ENCODE measurements around the gene PCBP2. TPM values are rescaled to one million over a fixed set of nuclear protein-coding genes. Genes with fewer than 3 reads are reported as not detected.
"Not testable (repeated sequence)": the region's sequence is repeated elsewhere in the genome, so short reads cannot be mapped to it uniquely, and the experiment has no call there.

The PCBP2 gene
- total RNA-seq = 1,000 to 10,000 TPM in 1 of 2 donors, 100 to 1,000 TPM in 1; 786 to 1,016 TPM

DNA sequence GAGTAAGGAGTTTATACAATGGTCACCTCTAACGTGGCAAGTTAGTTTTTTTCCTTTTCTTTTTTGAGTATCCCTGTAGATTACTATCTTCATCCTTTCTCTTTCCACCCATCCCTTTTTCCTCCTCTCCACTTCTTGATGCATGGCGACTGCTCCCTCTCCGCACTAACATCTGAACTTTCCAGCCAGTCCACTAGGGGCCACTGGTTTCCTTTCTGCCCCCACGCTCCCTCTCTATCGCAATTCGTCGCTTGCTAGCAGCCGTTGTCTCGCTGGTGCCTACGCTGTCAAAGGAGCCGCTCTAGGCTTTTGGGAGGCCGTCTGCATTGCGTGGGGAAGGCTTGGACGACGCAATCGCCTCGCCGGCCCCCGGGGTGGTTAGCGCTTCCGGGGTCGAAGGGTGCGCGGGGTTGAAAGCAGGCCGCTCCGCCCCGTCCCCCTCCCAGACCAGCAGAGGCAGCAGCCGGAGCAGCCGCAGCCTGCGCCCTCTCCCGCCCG lies at the start of gene PCBP2:
Gene PCBP2, plus strand, starts transcription at position 442 of the 498 bp plus-strand sequence. CDS start 2,699 bp downstream, outside the sequence.
- no peaks in the 10 kb centered on the region for H3K9me3 Mint-ChIP-seq
- DNase-seq (ENCODE audit: low spot score in 2 of 2) = peak; percentile 94 to 96
- peaks cover 32 to 52% of the 10 kb centered on the region in 2 donors for H3K36me3 Mint-ChIP-seq
- peak; percentile 96 to 98 for ATAC-seq
- H3K27ac Mint-ChIP-seq = peak within 1 kb of the TSS; percentile 94 to 98

DNA sequence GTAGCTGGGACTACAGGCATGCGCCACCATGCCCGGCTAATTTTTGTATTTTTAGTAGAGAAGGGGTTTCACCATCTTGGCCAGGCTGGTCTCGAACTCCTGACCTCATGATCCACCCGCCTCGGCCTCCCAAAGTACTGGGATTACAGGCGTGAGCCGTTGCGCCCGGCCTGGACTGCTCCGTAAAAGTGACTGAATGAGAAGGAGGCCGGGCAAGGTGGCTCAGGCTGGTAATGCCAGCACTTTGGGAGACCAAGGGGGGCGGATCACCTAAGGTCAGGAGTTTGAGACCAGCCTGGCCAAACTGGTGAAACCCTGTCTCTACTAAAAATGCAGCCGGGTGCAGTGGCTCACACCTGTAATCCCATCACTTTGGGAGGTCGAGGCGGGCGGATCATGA lies 49.6 kb upstream of the PCBP2 start:
- H3K9me3 Mint-ChIP-seq; H3K36me3 Mint-ChIP-seq; ATAC-seq; H3K27ac Mint-ChIP-seq; DNase-seq (ENCODE audit: low spot score in 2 of 2): not testable (repeated sequence)

DNA sequence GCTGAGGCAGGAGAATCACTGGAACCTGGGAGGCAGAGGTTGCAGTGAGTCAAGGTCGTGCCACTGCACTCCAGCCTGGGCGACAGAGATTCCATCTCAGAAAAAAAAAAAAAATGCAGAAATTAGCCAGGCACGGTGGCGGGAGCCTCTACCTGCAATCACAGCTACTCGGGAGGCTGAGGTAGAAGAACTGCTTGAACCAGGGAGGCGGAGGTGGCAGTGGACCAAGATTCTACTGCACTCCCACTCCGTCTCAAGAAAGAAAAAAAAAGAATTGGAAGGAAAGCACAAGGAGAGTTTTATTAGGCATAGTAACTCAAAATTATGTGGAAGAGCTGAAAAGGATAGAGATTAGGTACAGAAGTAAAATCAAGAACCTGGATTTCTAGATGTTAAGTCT lies 49.0 kb upstream of the PCBP2 start:
- Mint-ChIP-seq H3K27ac (peak overlapping the region; percentile 65 to 68), H3K9me3 (no peaks in the 10 kb centered on the region), H3K36me3 (peaks cover 5 to 9% of the 10 kb centered on the region in 2 donors)
- ATAC-seq (no peak), DNase-seq (ENCODE audit: low spot score in 2 of 2) (no peak)

DNA sequence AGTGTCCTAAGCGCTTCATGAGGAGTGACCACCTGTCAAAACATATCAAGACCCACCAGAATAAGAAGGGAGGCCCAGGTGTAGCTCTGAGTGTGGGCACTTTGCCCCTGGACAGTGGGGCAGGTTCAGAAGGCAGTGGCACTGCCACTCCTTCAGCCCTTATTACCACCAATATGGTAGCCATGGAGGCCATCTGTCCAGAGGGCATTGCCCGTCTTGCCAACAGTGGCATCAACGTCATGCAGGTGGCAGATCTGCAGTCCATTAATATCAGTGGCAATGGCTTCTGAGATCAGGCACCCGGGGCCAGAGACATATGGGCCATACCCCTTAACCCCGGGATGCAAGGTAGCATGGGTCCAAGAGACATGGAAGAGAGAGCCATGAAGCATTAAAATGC lies 41.0 kb upstream of the PCBP2 start:
- H3K36me3 Mint-ChIP-seq = peaks cover 23 to 31% of the 10 kb centered on the region in 2 donors
- H3K9me3 Mint-ChIP-seq = no peaks in the 10 kb centered on the region
- ATAC-seq = no peak
- H3K27ac Mint-ChIP-seq = no peak overlapping the region
- DNase-seq (ENCODE audit: low spot score in 2 of 2) = no peak

DNA sequence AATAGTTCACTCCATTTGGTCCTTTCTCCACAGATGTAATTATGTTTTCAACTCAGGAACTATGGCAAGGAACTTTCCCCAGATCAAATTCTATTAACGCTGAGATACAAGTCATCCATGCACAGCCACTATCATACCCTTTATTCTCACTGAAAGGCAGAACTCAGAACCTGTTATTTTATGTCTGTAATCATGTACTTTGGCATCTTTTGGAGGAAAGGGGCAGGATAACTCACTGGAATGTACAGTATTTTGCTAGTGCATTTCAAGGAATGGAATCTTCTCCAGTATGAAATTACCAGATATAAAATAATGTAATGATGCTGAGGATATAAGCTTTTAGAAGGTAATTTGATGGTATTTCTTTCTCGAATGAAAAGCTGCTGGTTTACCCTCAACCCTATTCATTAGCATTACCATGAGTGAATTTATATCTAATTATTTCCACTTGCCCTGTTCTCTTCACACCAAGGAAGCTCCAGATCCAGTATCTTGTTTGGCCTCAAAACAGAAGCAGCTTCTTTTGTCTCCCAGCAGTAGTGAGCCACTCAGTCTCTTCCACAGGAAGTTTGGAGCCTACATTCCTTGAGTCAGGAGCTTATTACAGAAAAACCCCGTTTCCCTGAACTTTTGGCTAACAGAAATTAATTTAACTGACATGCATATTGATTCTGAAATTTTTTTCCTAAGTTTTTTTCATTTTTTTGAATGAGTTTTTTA lies 38.3 kb upstream of the PCBP2 start:
- DNase-seq (ENCODE audit: low spot score in 2 of 2) (no peak), ATAC-seq (no peak)
- Mint-ChIP-seq H3K9me3 (no peaks in the 10 kb centered on the region), H3K27ac (no peak overlapping the region), H3K36me3 (peaks cover 18 to 31% of the 10 kb centered on the region in 2 donors)

DNA sequence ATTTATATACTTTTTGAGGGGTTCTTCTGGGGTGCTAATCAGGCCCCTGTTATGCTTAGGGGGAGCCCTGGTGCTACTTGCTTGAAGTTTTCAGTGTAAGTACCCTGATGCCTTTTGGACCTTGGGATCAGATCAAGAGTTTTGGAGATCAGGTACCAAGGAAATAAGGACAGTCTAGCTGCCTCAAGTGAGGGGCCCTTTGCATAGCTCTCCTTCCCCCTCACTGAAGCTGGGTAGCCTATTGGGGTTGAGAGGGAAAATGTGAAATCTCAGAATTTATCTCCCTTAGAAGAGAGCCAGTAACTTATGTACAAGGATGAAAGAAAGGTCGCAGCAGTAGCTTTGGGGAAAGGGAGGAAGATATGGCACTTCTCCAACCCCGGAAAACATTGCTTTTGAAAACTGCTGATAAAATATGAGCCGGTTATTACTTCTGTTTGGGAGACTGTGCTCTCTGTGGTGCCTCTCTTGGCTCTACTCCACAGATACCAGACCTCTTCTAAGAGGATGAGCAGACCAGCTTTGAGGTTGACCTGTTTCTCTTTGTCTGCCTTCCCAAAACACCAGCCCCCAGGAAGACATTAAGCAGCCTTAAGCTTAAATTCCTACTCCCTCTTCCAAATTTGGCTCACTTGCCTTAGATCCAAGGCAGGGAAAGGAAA lies 37.0 kb upstream of the PCBP2 start:
- ATAC-seq (no peak), DNase-seq (ENCODE audit: low spot score in 2 of 2) (no peak)
- H3K36me3 Mint-ChIP-seq = peaks cover 12 to 24% of the 10 kb centered on the region in 2 donors
- H3K27ac Mint-ChIP-seq = peak overlapping the region in 1 of 2 donors; percentile 26
- no peaks in the 10 kb centered on the region for H3K9me3 Mint-ChIP-seq

DNA sequence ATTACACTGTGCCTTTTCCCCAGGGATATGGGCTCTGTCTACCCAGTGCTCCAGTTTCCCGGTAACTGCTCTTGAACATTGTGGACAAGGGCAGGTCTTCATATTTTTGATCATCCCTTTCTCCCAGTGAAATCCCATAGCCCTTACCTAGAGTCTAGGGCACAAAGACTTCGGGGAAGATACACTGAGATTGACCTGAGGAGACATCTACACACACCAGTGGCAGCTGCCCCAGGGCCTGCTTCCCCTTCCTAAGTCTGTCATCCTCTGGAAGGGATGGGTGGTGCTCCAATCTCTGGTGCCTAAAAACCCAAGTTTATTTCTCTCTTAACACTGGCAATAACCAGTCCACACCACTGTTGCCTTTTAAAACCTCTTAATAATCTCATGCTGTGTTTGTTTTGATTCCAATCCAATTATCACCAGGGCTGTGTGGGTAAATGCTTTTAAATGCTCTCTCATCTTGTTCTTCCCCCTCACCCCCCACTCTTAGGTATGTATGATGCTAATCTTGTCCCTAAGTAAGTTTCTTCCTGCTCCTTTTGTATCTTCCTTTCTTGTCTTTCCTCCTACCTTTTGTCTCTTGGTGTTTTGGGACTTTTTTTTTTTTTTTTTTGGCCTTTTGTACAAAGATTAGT lies 36.0 kb upstream of the PCBP2 start:
- not testable (repeated sequence) for DNase-seq (ENCODE audit: low spot score in 2 of 2); H3K9me3 Mint-ChIP-seq
- H3K36me3 Mint-ChIP-seq = peaks cover 8 to 17% of the 10 kb centered on the region in 2 donors

DNA sequence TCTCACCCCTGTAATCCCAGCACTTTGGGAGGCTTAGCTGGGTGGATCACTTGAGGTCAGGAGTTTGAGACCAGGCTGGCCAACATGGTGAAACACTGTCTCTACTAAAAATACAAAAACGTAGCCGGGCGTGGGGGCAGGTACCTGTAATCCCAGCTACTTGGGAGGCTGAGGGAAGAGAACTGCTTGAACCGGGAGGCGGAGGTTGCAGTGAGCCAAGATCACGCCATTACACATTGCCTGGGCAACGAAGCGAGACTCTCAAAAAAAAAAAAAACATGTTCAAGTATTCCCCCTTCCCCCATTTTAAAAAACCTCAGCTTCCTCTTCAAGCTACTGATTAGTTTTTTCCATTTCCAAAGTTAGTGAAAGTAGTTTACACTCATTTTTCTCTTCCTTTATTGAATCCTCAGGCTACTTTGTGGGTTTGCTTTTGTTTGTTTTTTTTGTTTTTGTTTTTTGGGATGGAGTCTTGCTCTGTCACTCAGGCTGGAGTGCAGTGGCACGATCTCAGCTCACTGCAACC lies 34.5 kb upstream of the PCBP2 start:
- H3K36me3 Mint-ChIP-seq, H3K9me3 Mint-ChIP-seq: not testable (repeated sequence)
- DNase-seq (ENCODE audit: low spot score in 2 of 2) (peak in 1 of 2 donors; percentile 28), ATAC-seq (peak; percentile 30 to 61)
- H3K27ac Mint-ChIP-seq = peak overlapping the region; percentile 54 to 94

More for the DNA sequence above, 36.0 kb upstream of the PCBP2 start:
- H3K27ac Mint-ChIP-seq = peak overlapping the region; percentile 26 to 27
- ATAC-seq = not testable (repeated sequence)

DNA sequence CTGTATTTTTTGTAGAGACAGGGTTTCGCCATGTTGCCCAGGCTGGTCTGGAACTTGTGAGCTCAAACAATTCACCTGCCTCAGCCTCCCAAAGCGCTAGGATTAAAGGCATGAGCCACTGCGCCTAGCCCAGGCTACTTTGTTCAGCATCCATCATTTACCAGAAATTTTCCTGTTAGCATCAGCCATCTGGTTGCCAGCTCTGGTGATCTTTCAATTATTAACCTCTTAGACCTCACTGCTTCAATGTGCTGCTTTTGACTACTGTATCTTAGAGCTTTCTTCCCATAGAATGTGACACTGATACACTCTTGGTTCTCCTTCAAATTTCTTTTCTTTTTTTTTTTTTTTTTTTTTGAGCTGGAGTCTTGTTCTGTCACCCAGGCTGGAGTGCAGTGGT lies 33.7 kb upstream of the PCBP2 start:
- peak overlapping the region; percentile 38 to 54 for H3K27ac Mint-ChIP-seq
- DNase-seq (ENCODE audit: low spot score in 2 of 2) (no peak), ATAC-seq (no peak)
- H3K9me3 Mint-ChIP-seq = no peaks in the 10 kb centered on the region
- no peaks in the 10 kb centered on the region for H3K36me3 Mint-ChIP-seq

DNA sequence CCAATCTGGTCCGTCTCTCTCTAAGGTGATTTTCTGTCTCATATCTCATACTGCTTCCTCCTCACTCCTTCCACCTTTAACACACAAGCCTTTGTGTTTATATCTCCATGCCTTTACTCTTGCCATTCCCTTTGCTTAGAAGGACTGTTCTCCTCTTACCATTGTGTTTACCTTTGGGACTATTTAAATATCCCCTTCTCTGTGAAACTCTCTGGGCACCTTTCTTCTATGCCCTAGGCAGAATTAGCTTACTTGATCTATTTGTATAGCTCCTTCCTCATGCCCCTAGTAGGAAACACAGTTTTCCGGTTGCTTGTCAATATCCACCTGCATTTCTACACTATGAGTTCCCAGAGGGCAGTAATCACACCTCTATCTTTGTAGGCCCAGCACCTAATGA lies 32.1 kb upstream of the PCBP2 start:
- no peak for ATAC-seq
- H3K27ac Mint-ChIP-seq = peak overlapping the region in 1 of 2 donors; percentile 0
- DNase-seq (ENCODE audit: low spot score in 2 of 2) = no peak
- H3K36me3 Mint-ChIP-seq = no peaks in the 10 kb centered on the region
- H3K9me3 Mint-ChIP-seq = no peaks in the 10 kb centered on the region

DNA sequence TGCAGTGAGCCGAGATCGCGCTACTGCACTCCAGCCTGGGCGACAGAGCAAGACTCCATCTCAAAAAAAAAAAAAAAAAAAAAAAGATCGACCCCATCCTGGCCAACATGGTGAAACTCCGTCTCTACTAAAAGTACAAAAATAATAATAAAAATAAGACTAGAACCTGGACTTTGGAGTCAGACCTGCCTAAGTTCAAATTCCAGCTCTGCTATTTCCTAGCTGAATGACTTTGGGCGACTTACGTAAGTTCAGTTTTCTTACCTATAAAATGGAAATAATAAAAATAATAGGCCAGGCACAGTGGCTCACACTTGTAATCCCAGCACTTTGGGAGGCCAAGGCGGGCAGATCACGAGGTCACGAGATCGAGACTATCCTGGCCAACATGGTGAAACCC lies 29.7 kb upstream of the PCBP2 start:
- H3K9me3 Mint-ChIP-seq; DNase-seq (ENCODE audit: low spot score in 2 of 2); ATAC-seq; H3K36me3 Mint-ChIP-seq: not testable (repeated sequence)
- H3K27ac Mint-ChIP-seq = peak overlapping the region in 1 of 2 donors; percentile 11

DNA sequence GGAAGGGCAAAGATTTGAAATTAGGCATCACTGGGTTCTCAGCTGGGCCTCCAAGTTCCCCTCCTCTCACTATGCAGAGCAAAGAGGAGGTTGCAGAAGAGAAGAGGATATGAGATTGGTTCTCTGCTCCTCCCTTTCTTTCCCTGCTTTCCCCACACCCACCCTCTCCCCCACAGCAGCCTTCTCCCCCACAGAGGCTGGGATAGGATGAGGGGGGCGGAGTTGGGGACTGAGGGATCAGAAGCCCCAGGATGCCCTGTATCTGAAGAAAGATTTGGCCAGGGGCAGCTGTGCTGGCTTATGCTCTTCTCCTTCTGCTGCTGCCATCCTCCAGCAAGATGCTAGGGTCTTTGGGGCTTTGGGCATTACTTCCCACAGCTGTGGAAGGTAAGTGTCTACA lies 28.3 kb upstream of the PCBP2 start, which contains the start of gene AMHR2:
Gene AMHR2, plus strand, starts transcription at position 259 of the 400 bp plus-strand sequence. Its CDS starts 80 bp downstream, at position 339.
- ATAC-seq (no peak), DNase-seq (ENCODE audit: low spot score in 2 of 2) (no peak)
- H3K9me3 Mint-ChIP-seq = no peaks in the 10 kb centered on the region
- no peaks in the 10 kb centered on the region for H3K36me3 Mint-ChIP-seq
- peak within 1 kb of the TSS in 1 of 2 donors; percentile 38 for H3K27ac Mint-ChIP-seq

DNA sequence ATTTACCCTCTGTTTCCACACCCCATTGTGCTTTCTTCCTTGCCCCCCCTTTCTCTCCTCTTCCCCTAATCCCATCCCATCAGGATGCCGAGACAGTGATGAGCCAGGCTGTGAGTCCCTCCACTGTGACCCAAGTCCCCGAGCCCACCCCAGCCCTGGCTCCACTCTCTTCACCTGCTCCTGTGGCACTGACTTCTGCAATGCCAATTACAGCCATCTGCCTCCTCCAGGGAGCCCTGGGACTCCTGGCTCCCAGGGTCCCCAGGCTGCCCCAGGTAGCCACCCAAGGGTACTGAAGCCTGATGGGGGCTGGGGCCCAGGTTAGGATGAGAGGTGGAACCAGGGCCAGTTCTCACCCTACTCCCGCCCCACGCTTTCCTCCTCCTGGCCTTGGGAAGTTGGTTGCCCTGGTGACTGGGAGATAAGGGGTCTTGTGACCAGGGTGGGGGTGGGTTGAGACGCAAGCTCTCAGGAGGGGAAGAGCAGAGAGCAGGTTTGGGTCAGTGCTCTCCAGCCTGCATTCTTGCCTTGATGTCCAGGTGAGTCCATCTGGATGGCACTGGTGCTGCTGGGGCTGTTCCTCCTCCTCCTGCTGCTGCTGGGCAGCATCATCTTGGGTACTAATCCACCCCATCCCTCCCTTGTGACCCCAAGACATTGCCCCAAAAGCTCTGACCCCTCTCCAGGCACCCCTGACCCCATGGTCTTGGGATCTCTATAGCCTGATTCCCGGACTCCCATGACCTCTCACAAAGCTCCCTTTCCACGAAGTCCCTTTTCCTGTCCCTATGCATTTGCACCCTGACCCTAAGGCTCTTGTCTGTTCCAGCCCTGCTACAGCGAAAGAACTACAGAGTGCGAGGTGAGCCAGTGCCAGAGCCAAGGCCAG lies 27.0 kb upstream of the PCBP2 start:
- DNase-seq (ENCODE audit: low spot score in 2 of 2) = no peak
- H3K27ac Mint-ChIP-seq = no peak overlapping the region
- H3K9me3 Mint-ChIP-seq = no peaks in the 10 kb centered on the region
- no peaks in the 10 kb centered on the region for H3K36me3 Mint-ChIP-seq
- ATAC-seq = no peak

DNA sequence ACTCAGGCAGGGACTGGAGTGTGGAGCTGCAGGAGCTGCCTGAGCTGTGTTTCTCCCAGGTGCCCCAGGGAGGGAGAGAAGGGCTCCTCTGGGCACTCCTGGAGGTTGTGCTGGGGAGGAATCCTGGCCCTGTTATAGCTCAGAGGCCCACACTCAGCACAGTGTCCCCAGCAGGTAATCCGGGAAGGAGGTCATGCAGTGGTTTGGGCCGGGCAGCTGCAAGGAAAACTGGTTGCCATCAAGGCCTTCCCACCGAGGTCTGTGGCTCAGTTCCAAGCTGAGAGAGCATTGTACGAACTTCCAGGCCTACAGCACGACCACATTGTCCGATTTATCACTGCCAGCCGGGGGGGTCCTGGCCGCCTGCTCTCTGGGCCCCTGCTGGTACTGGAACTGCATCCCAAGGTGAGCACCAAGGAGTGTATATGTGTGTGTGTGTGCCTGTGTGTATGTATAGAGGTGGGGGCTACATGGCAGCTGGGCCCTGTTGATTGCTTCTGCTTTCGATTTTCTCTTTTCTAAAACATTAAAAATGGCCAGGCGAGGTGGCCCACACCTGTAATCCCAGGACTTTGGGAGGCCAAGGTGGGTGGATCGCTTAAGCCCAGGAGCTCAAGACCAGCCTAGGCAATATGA lies 26.3 kb upstream of the PCBP2 start:
- ATAC-seq (no peak), DNase-seq (ENCODE audit: low spot score in 2 of 2) (no peak)
- Mint-ChIP-seq H3K36me3 (no peaks in the 10 kb centered on the region), H3K27ac (no peak overlapping the region), H3K9me3 (no peaks in the 10 kb centered on the region)

DNA sequence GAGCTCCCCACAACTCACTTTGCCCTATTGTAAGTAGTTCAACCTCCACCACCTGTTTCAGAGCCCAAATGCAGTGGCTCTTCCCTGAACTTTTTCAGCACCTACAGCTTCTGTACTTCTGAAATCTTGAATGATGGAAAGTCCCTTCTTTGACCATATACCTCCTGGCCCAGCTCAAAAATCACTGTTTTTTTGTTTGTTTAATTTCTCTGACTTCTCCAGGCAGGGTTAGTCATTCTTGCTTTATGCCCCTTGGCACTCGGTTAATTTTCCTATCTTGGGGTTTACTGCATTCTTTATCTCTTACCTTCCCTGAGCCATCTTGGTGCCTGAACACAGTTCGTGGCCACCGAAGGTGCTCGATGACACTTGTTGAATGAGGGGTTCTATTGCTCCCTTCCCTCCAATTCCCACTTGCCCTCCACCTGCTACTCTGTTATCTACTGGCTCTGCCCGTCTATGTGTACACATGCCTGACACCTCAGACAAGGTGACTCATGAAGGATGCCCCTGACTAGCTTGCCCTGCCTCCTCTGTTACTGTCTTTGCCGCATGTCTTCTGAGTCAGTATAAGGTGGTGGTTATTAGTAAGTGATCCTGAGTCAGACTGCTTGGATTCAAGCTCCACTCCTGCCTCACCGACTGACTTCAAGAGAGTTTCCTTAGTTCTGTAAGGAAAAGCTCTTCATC lies 23.9 kb upstream of the PCBP2 start:
- ATAC-seq (peak; percentile 99 to 100), DNase-seq (ENCODE audit: low spot score in 2 of 2) (peak in 1 of 2 donors; percentile 41)
- no peaks in the 10 kb centered on the region for H3K36me3 Mint-ChIP-seq
- H3K9me3 Mint-ChIP-seq = no peaks in the 10 kb centered on the region
- peak overlapping the region; percentile 2 to 68 for H3K27ac Mint-ChIP-seq

All from activated naive CD4-positive, alpha-beta T cell treated with anti-CD3 and anti-CD28 coated beads, Interleukin-2, amount 50 U/mL, for 72 hours (primary cell).